ENCODE data around the gene MEGF11.

The MEGF11 gene

GRCh38 chr15:66066005-66066404 is 187.5 kb downstream of the MEGF11 start:
- no peak for DNase-seq (ENCODE audit: low read depth in 3 of 3)

GRCh38 chr15:66065325-66065724 is 188.2 kb downstream of the MEGF11 start:
- DNase-seq (ENCODE audit: low read depth in 3 of 3) = no peak

- no peak for DNase-seq (ENCODE audit: low read depth in 3 of 3)
These were observed 190.4 kb downstream of the MEGF11 start for GRCh38 chr15:66063147-66063546.

GRCh38 chr15:66057089-66057488 is 196.5 kb downstream of the MEGF11 start:
- DNase-seq (ENCODE audit: low read depth in 3 of 3) = no peak

DNA sequence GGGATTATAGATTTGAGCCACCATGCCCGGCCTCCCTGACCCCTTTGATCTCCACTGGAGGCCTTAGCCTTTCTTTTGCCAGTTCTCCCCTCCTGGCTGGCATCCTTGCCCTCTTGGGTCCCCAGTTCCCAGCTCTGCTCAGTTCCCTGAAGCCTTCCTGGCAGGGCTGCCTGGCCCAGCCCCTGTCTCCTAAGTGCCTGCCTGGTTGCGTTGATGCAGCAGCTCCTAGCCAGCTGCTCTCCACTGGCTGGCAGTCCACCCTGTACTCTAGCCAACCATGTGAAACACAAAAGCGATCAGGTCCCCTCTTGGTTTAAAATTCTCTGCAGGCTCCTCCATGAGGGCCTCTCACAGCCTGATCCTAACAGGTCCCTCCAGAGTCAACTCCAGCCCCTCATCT is 199.6 kb downstream of the MEGF11 start:
- DNase-seq (ENCODE audit: low read depth in 3 of 3) = no peak

DNA sequence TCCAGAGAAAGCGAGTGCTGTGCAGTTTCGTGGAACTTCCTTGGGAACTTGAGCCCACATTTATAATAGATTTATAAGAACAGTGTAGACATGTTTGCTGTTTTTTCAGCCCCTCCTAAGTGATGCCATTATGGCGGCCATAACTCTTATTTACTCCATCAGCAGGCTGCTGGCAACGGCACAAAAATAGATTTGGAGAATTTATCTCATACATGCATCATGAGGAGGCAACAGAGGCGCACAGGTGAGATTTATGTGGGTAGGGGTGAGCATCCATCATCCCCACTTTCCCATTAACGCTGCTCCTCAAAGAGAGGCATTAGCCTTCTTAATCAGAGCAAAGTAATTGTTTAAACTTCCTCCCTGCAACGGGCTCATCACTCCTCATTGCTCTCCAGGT is 201.7 kb downstream of the MEGF11 start:
- no peak for DNase-seq (ENCODE audit: low read depth in 3 of 3)

DNA sequence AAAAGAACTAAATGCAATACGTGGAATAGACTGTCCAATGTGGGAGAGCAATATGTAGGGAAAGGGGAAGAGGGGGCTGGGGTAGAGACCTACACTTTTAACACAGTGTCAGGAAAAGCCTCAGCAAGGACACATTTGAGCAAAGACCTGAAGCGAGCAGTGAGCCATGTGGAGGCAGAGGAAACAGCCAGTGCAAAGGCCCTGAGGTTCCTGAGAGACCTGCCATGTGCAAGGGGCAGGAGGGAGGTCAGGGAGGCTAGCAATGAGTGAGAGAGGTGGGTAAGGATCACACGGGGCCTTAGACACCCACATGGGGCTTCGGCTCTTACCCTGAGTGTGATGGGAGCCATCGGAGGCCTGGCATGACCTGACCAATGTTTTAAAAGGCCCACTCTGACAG is 203.3 kb downstream of the MEGF11 start:
- DNase-seq (ENCODE audit: low read depth in 3 of 3) = no peak

- DNase-seq (ENCODE audit: low read depth in 3 of 3) = no peak
These were observed 204.2 kb downstream of the MEGF11 start for GRCh38 chr15:66049353-66049752.

GRCh38 chr15:66047321-66048024 is 206.1 kb downstream of the MEGF11 start:
- DNase-seq (ENCODE audit: low read depth in 3 of 3) = no peak

DNA sequence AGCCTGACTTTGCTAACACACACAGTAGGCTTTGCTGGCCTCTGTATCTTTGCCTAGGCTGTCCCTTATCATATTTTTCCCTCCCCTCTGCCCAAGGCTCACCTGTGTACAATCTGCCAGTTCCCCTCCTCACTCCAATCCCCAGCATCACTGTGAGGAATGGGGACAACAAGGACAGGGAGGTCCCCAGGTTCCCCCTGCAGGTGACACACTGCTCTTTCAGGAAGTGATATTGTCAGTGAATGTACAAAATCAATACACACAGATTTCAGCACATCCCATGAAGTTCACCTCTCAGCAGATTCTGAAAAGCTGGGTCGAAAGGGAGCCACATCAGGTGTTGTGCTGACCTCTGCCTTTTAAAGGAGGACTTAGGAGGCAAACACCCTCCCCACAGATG is 206.8 kb downstream of the MEGF11 start:
- DNase-seq (ENCODE audit: low read depth in 3 of 3) = no peak

- DNase-seq (ENCODE audit: low read depth in 3 of 3) = no peak
These were observed 207.2 kb downstream of the MEGF11 start for GRCh38 chr15:66046326-66046725.

- DNase-seq (ENCODE audit: low read depth in 3 of 3) = no peak
These were observed 208.0 kb downstream of the MEGF11 start for GRCh38 chr15:66045542-66045941.

- no peak for DNase-seq (ENCODE audit: low read depth in 3 of 3)
These were observed 208.7 kb downstream of the MEGF11 start for GRCh38 chr15:66044837-66045236.

GRCh38 chr15:66043264-66043663 is 210.3 kb downstream of the MEGF11 start:
- no peak for DNase-seq (ENCODE audit: low read depth in 3 of 3)

DNA sequence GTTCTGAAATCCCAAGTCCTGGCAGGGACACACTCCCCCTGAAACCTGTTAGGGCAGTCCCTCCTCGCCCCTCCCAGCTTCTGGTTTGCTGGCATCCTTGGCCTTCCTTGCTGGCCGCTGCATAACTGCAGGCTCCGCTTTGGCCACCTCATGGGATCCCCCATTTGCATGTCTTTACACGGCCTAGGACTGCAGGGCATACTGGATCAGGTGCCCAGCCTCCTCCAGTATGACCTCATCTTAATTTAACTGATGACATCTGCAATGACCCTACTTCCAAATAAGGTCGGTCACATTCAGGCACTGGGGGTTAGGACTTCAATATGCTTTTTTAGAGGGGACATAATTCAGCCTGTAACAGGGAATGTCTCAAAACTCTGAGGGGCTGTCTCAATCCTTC is 210.9 kb downstream of the MEGF11 start:
- no peak for DNase-seq (ENCODE audit: low read depth in 3 of 3)

DNA sequence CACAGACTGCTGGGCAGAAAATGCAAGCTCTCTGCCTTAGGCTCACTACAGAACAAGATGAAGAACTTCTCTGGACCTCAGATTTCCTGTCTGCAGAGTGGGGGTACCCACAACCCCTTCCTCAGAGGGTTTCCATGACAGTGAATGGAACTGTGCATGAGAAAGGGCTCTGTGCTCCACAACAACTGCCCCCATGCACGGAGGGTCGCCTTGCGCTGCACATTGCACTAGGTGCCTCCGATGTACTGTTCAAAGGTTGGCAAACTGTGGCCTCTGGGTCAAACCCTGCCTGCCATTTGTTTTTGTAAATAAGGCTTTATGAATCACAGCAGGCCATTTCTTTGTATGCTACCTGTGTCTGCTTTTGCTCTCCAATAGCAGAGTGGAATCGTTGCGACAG is 212.3 kb downstream of the MEGF11 start:
- DNase-seq (ENCODE audit: low read depth in 3 of 3) = no peak

- DNase-seq (ENCODE audit: low read depth in 3 of 3) = no peak
These were observed 213.2 kb downstream of the MEGF11 start for GRCh38 chr15:66040211-66040892.

GRCh38 chr15:66039117-66039871 is 214.3 kb downstream of the MEGF11 start:
- DNase-seq (ENCODE audit: low read depth in 3 of 3) = no peak

DNA sequence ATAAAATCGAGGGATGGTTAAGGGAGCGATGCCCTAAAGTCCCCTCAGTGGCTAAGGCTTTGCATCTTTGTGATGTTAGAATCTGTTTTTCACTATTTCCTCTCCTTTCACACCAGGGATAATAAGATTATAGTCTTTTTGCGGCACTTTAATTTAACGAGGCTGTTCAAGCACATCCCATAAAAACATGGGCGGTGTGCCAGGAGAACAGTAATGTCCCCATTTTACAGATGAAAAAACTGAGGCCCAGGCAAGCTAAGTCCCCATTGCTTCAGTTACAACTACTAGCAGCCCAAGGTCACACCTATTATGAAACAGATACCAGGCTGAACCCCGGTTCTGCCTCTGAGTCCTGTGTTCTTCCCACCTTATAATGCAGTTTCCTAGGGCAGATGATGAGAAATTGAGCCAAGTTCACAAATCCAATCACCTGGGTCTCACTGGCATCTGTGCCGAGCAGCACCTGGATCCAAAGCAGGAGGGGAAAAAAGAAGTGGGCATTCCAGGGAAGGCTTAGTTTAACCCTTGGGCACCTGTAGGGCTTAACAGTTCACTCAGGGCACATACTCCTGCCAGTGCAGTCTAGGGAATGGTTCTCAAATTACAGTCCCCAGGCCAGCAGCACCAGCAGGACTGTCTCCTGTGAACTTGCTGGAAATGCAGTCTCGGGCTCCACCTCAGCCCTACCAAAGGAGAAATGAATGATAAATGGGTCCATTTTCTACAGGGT is 215.0 kb downstream of the MEGF11 start:
- DNase-seq (ENCODE audit: low read depth in 3 of 3) = no peak

DNA sequence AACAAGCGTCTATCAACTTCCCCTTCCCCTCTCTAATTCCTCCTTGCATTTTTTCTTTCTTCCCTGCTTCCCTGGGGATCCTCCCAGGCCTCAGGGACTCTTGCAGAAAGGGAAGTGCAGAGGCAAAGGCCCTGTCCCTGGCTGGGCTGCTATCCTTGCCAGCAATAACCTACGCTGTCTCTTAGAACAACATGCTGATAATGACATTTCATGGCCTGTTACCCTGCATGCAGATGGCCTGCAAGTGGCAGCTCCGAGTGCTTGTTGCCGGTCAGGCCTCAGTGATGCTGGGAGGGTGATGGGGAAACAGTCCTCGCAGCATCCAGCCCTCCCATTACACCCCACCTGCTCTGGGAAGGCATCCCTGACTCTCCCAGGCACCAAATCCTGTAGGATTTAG is 216.7 kb downstream of the MEGF11 start:
- DNase-seq (ENCODE audit: low read depth in 3 of 3) = no peak

- DNase-seq (ENCODE audit: low read depth in 3 of 3) = no peak
These were observed 217.6 kb downstream of the MEGF11 start for GRCh38 chr15:66035901-66036300.

GRCh38 chr15:66033143-66033542 is 220.4 kb downstream of the MEGF11 start:
- DNase-seq (ENCODE audit: low read depth in 3 of 3) = no peak
